ENCODE data around the gene EGLN3. TPM values are rescaled to one million over a fixed set of nuclear protein-coding genes. Genes with fewer than 3 reads are reported as not detected.

EGLN3 gene
- total and polyA plus RNA-seq, 2 of the 13 experiments (the other 11 are each of a cell fraction or from before 2014, with no cell fraction given): 0.18 to 27.3 TPM

GRCh38 chr14:33950320-33951182 lies at the start of gene EGLN3 (continued):
- TF ChIP-seq AHDC1 (CRISPR knock-in tag; IDR thresholded peaks at IDR 0.05; ENCODE audit: borderline replicate concordance) (0 out of 2 replicates have a peak, but pooled peaks have one; percentile 23), THAP9 (CRISPR knock-in tag; IDR thresholded peaks at IDR 0.05; ENCODE audit: borderline replicate concordance) (peak; percentile 70; the same call in 1 of the 2 replicates), CHD2 (IDR thresholded peaks at IDR 0.05; ENCODE audit: low read depth, low read length) (peak; percentile 86), HDAC6 (IDR thresholded peaks at IDR 0.05; ENCODE audit: low read depth, low read length) (no peak), ZNF333 (CRISPR knock-in tag; IDR thresholded peaks at IDR 0.05; ENCODE audit: borderline replicate concordance) (no peak; the same call in 1 of the 2 replicates), HNRNPH1 (optimal IDR thresholded peaks at IDR 0.05; ENCODE audit: low read depth, low read length) (no peak), GABPB1 (CRISPR knock-in tag; IDR thresholded peaks at IDR 0.05) (peak; percentile 75), HMG20A (CRISPR knock-in tag; IDR thresholded peaks at IDR 0.05; ENCODE audit: borderline replicate concordance) (peak; percentile 42; the same call in 1 of the 2 replicates), MIXL1 (CRISPR knock-in tag; IDR thresholded peaks at IDR 0.05) (0 out of 2 replicates have a peak, but pooled peaks have one; percentile 17), PHF8 (CRISPR knock-in tag; IDR thresholded peaks at IDR 0.05) (peak; percentile 68), ZNF24 (IDR thresholded peaks at IDR 0.05) (no peak), MXD1 (CRISPR knock-in tag; IDR thresholded peaks at IDR 0.05) (peak; percentile 75), TEF (CRISPR knock-in tag; IDR thresholded peaks at IDR 0.05) (no peak), ZNF710 (CRISPR knock-in tag; IDR thresholded peaks at IDR 0.05; ENCODE audit: borderline replicate concordance) (no peak), ZKSCAN8 (CRISPR knock-in tag; IDR thresholded peaks at IDR 0.05; ENCODE audit: borderline replicate concordance) (no peak), NR3C1 (CRISPR knock-in tag; IDR thresholded peaks at IDR 0.05) (no peak), ZMAT3 (CRISPR knock-in tag; conservative IDR thresholded peaks at IDR 0.05) (0 out of 2 replicates have a peak, but pooled peaks have one; percentile 50)
